Measurements from ENCODE around the gene OR13F1. TPM values are rescaled to one million over a fixed set of nuclear protein-coding genes. Genes with fewer than 3 reads are reported as not detected.

Gene OR13F1
- total RNA-seq, 1 donor from 2014 or later: not detected

DNA sequence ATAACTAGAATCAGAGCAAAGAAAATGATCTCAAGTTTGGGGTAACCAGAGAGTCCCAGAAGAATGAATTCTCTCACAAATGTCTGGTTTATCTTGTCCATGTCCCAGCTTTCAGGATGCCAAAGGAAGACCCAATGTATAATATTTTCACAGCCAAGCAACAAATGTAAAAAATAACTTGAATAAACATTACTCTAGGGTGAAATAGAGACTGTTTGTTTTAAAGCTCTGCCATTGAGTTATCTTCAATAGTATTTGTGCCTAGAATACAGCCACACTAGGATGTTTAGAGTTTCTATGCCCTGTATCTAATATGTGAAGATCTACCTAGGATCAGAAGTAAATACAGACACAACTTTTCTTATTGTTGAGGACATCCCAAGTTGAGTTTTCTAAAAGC, 23.0 kb downstream of the OR13F1 start, which contains the start of gene OR13C4:
Gene OR13C4 (minus strand): TSS at position 101 of the 400 bp plus-strand sequence. CDS start 0 bp downstream, at position 101.
- Mint-ChIP-seq H3K27me3 (no peaks in the 10 kb centered on the region), H3K4me3 (no peak within 1 kb of the TSS), H3K9me3 (no peaks in the 10 kb centered on the region), H3K4me1 (no peaks in the 10 kb centered on the region), H3K36me3 (ENCODE audit: low read depth) (no peaks in the 10 kb centered on the region), H3K27ac (no peak within 1 kb of the TSS)
- intact Hi-C loops (cut with micrococcal nuclease): no loop called here
- TF ChIP-seq, protein P1, sequence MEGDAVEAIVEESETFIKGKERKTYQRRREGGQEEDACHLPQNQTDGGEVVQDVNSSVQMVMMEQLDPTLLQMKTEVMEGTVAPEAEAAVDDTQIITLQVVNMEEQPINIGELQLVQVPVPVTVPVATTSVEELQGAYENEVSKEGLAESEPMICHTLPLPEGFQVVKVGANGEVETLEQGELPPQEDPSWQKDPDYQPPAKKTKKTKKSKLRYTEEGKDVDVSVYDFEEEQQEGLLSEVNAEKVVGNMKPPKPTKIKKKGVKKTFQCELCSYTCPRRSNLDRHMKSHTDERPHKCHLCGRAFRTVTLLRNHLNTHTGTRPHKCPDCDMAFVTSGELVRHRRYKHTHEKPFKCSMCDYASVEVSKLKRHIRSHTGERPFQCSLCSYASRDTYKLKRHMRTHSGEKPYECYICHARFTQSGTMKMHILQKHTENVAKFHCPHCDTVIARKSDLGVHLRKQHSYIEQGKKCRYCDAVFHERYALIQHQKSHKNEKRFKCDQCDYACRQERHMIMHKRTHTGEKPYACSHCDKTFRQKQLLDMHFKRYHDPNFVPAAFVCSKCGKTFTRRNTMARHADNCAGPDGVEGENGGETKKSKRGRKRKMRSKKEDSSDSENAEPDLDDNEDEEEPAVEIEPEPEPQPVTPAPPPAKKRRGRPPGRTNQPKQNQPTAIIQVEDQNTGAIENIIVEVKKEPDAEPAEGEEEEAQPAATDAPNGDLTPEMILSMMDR (IDR thresholded peaks at IDR 0.05): no peak
- ATAC-seq (ENCODE audit: low read depth) (no peak), DNase-seq (no peak)
- CTCF ChIA-PET: no interaction called here
- POLR2A ChIA-PET: no interaction called here

DNA sequence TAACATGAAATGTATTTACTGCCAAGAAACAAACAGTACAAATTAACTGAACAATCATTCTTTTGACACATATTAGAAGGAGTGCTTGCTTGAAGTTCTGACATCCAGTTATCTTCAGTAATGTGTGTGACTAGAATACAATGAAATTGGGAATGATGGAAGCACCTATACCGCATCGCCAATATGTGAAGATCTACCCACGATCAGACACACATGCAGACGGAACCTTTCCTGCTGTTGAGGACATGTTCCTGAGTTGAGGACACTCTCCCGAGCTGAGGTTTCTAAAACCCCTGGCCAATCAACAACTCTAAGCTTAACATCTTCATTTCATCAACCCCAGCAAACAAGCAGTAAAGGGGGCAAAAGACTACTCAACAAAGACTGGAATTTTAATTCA, 32.7 kb downstream of the OR13F1 start, which contains the start of gene OR13C3:
Gene OR13C3 (minus strand): TSS at position 101 of the 400 bp plus-strand sequence. CDS start 133 bp downstream, outside the sequence.
- intact Hi-C loops (cut with micrococcal nuclease): no loop called here
- no peaks in the 10 kb centered on the region for H3K36me3 Mint-ChIP-seq (ENCODE audit: low read depth)
- no peak within 1 kb of the TSS for H3K4me3 Mint-ChIP-seq
- H3K27me3 Mint-ChIP-seq: no peaks in the 10 kb centered on the region
- ChIA-PET POLR2A (no interaction called here), CTCF (no interaction called here)
- DNase-seq: no peak
- no peaks in the 10 kb centered on the region for H3K4me1 Mint-ChIP-seq
- no peak for ATAC-seq (ENCODE audit: low read depth)
- H3K27ac Mint-ChIP-seq: no peak within 1 kb of the TSS
- TF ChIP-seq, protein P1 (IDR thresholded peaks at IDR 0.05): no peak
- no peaks in the 10 kb centered on the region for H3K9me3 Mint-ChIP-seq

DNA sequence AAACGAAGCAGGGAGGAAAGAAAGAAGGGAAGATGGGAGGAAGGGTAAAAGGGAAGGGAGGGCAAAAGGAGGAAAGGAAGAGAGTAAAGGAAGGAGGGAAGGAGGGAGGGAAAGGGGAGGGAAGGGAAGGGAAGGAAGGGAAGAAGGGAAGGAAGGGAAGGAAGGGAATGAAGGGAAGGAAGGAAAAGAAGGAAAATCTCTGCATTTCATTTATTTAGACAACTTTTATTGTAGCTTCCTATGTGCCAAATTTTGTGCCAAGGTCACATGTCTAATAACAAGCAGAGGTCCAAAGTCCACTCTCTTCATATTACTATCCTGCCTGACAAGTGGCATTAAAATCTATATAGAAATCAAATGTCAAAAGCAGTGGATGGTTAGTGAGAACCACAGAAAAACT, 35.2 kb downstream of the OR13F1 start:
- POLR2A ChIA-PET: no interaction called here
- H3K4me1 Mint-ChIP-seq: no peaks in the 10 kb centered on the region
- H3K4me3 Mint-ChIP-seq: no peak overlapping the region
- ATAC-seq (ENCODE audit: low read depth) (no peak), DNase-seq (no peak)
- H3K9me3 Mint-ChIP-seq: no peaks in the 10 kb centered on the region
- CTCF ChIA-PET: no interaction called here
- no peaks in the 10 kb centered on the region for H3K36me3 Mint-ChIP-seq (ENCODE audit: low read depth)
- H3K27ac Mint-ChIP-seq: no peak overlapping the region
- H3K27me3 Mint-ChIP-seq: no peaks in the 10 kb centered on the region
- TF ChIP-seq, protein P1 (IDR thresholded peaks at IDR 0.05): no peak
- intact Hi-C loops (cut with micrococcal nuclease): no loop called here

DNA sequence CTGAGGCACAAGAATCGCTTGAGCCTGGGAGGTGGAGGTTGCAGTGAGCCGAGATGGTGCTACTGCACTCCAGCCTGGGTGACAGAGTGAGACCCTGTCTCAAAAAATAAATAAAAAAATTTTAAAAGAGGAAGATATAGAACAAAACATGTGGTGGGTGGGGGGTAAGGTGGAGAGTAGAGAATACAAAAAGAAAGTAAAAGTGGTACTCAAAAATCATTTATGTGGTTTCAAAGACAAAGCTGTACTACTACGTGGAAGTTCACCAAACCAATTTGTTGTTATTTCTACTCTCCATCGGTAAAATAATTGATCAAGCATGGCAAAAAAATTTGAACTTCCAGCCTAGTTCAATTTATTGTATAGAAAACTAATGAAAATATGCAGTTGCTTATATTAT, 40.6 kb downstream of the OR13F1 start:
- ChIA-PET CTCF (no interaction called here), POLR2A (no interaction called here)
- intact Hi-C loops (cut with micrococcal nuclease): no loop called here
- Mint-ChIP-seq H3K4me3 (no peak overlapping the region), H3K4me1 (no peaks in the 10 kb centered on the region), H3K27me3 (no peaks in the 10 kb centered on the region), H3K36me3 (ENCODE audit: low read depth) (no peaks in the 10 kb centered on the region), H3K9me3 (no peaks in the 10 kb centered on the region), H3K27ac (no peak overlapping the region)
- no peak for ATAC-seq (ENCODE audit: low read depth)
- DNase-seq: no peak
- TF ChIP-seq, protein P1 (IDR thresholded peaks at IDR 0.05): no peak

DNA sequence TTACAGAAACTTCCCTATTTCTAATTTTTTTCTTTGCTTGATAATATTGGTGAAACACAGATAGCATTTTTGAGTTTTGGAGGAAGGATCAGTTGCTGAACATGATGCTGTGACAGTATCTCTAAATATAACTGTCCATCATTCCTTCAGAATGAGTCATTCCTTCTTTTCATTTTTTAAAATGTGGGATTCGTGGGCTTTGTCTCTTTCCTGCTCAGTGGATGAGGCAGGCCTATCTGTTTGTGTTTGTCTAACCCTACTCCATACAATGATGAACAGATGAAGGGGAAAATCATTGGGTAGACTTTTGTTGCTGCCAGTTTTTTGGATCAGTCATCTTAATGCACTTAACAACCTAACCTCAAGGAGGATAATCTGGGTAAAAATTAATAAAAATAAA, 49.2 kb downstream of the OR13F1 start:
- intact Hi-C loops (cut with micrococcal nuclease): no loop called here
- POLR2A ChIA-PET: no interaction called here
- CTCF ChIA-PET: no interaction called here
- TF ChIP-seq, protein P1 (IDR thresholded peaks at IDR 0.05): no peak
- DNase-seq (no peak), ATAC-seq (ENCODE audit: low read depth) (no peak)
- H3K36me3 Mint-ChIP-seq (ENCODE audit: low read depth): no peaks in the 10 kb centered on the region
- no peaks in the 10 kb centered on the region for H3K9me3 Mint-ChIP-seq
- H3K27ac Mint-ChIP-seq: no peak overlapping the region
- no peaks in the 10 kb centered on the region for H3K4me1 Mint-ChIP-seq
- H3K27me3 Mint-ChIP-seq: no peaks in the 10 kb centered on the region
- no peak overlapping the region for H3K4me3 Mint-ChIP-seq

Other genes starting within 250 kb of the OR13F1 start
- not detected in 2 replicates for gene OR13C4, start 22.9 kb downstream of the OR13F1 start, total RNA-seq
- gene OR13C3, start 32.6 kb downstream of the OR13F1 start, total RNA-seq: not detected in 2 replicates
- gene OR13C8, start 64.9 kb downstream of the OR13F1 start, total RNA-seq: not detected in 2 replicates
- gene OR13C5, start 95.2 kb downstream of the OR13F1 start, total RNA-seq: not detected in 2 replicates
- not detected in 2 replicates for gene OR13C2, start 101.4 kb downstream of the OR13F1 start, total RNA-seq
- gene OR13C9, start 113.9 kb downstream of the OR13F1 start, total RNA-seq: not detected in 2 replicates
- gene OR13D1, start 190.3 kb downstream of the OR13F1 start, total RNA-seq: not detected in 2 replicates
- gene NIPSNAP3A, start 243.4 kb downstream of the OR13F1 start, total RNA-seq: 21.9 and 22.7 TPM in 2 replicates